ENCODE results near the gene FOXN3.

Gene FOXN3

DNA sequence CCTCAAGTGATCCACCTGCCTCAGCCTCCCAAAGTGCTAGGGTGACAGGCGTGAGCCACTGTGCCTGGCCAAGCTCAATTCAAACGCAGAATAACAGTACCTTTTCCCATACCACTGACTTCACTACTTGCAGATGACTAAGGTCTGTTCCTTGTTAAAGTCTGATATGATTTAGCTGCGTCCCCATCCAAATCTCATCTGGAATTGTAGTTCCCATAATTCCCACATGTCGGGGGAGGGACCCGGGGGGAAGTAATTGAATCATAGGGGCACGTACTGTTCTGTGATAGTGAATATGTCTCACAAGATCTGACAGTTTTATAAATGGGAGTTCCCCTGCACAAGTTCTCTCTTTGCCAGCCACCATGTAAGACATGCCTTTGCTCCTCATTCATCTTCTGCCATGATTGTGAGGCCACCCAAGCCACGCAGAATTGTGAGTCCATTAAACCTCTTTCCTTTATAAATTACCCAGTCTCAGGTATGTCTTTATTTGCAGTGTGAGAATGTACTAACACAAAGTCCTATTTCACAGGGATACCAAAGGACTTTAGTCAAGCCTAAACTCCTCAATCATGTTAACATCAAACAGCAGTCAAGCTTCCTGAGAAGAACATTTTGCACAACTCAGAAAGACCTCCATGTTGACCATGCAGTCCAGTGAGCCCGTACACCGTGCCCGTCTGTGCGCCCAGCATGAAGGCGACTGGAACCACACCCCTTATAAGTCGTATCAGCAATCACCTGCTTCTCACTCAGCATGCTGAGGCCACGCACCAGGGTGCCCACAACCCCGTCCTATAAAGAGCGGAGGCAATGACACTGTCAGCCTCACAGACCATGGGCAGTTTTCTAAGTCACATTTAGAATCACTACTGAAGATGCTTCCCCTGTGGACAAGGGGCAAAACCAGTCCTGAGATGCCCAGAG lies 36.9 kb downstream of the FOXN3 start:
- no peak for DNase-seq

DNA sequence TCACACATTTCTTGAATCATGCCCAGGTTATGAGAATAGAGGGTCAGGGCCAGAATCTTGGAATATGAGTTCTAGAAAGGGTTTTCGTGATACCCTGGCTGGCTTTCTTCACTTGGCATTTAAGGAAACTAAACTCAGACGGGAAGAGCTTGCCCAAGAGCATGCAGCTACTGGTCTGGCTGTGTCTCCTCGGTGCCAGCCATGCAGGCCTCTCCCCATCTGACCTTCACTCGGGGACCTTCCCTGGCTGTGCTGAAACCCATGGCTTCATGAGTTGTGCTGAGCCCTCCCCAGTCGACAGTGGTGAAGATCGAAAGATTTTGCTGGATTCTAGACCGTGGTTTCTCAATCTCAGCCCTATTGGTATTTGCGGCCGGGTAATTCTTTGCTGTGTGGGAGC lies 38.0 kb downstream of the FOXN3 start:
- no peak for DNase-seq

- DNase-seq, result no peak
These were observed 38.9 kb downstream of the FOXN3 start for GRCh38 chr14:89378119-89378518.

DNA sequence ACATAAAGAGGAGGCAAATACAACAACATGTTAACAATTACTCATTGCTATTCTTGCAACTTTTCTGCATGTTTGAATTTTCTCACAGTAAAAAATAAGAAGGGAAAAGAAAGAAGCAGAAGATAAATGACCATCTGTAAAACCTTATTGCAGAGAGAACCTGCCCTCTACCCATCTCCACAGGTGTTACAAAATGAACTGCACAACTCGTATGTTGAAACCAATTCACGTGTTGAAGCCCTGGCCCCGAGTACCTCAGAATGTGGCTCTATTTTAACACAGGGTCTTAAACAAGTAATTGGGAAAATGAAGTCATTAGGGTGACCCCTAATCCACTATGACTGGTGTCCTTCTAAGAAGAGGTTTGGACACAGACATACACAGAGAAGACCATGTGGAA lies 39.5 kb downstream of the FOXN3 start:
- no peak for DNase-seq

DNA sequence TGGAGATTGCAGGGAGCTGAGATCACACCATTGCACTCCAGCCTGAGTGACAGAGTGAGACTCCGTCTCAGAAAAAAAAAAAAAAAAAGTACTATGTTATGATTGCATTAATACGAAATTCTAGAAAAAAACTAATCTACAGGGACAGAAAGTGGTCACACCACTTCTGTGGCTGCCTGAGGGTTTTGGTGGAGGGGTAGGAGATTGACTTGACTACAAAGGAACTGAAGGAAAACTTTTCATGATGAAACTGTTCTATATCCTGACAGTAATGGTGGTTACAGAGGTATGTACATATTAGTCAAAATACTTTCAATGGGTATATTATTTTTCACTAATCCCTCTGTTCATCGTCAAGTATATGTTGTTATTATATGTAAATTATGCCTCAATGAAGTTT lies 42.1 kb downstream of the FOXN3 start:
- no peak for DNase-seq

DNA sequence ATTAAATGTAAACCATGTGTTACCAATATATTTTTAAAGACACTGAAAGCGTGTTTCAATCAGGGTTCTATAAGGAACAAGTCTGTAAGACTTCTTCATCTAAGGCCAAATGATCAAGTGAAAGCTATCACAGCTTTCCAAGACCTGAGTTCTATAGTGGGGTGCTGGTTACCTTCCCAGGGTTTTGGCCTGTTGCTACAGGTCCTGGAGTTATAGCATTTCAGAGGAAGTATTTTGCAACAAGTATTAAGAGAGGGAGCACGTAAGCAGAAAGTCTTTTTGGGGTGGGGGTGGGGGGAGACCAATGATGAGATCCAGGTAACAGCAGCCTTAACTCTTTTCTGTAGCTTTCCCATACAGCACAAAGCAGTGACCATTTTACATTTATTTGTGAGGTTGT lies 43.8 kb downstream of the FOXN3 start:
- no peak for DNase-seq

DNA sequence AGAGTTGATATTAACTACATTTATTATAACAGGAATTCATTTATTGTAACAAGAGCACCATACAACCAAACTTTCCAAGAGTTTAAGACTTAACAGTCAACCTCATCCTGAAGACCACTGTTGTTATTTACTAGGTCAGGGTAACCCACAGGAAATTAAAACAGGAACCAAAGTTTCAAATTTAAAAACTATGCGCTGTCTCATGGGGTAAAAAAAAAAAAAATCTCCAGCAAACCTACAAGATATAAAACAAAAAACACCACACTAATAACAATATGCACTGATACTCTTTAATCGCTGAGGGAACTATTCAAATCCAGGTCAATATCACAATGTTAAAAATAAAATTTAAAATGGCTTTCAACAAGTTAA lies 44.5 kb downstream of the FOXN3 start:
- no peak for DNase-seq

GRCh38 chr14:89371585-89372511 lies 45.2 kb downstream of the FOXN3 start:
- DNase-seq, result no peak

- no peak for DNase-seq
These were observed 46.3 kb downstream of the FOXN3 start for GRCh38 chr14:89370781-89371180.

GRCh38 chr14:89370381-89370780 lies 46.7 kb downstream of the FOXN3 start:
- DNase-seq, result no peak

DNA sequence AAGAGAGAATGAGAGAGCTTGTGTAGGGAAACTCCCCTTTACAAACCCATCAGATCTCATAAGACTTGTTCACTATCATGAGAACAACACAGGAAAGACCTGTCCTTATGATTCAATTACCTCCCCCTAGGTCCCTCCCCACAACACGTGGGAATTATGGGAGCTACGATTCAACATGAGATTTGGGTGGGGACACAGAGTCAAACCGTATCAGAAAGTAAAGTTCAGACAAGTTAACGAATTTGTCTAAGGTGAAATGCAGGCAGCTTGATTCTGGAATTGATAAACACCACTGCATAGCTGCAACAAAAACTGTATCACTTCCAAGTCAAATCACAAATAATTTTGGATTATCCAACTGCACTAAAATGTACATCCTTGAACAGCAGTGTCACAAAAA lies 47.4 kb downstream of the FOXN3 start:
- DNase-seq, result no peak

DNA sequence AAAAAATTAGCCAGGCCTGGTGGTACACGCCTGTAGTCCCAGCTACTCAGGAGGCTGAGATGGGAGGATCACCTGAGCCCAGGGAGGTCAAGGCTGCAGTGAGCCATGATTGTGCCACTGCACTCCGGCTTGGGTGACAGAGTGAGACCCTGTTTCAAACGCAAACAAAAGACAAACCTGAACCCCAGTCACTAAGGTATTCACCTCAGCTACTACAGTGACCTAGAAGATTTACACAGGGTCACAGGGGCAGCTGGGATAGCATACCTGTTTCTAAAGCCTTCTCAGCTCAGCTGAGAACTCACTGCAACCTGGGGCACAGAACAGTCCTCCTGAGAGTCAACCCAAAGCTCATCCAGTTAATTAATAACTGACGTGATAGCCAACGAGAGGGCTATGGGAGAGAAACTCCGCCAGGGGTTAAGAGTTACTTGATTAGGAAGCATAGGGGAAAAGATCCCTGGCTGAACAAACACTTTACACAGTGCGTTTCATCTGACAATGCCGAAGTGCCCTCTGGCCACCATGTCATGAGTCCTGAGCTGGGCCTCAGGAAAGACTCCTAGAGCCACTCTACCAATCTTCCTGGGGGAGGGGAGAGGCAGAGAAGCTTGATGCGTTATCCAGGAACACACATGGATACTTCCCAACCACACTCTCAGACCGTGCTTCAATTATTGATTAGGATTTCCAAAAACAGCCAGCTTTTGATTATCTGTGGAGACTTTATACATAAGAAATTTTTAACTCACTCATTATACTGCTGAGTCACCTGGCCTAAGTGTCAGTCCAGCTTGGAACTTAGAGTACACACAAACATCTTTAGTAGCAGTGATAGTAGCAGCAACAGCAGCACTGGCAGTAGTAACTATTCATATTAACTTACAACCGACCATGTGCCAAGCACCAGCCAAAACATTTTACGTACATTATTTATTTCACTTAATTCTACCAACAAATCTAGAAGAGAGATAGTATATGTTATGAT lies 48.2 kb downstream of the FOXN3 start:
- no peak for DNase-seq

DNA sequence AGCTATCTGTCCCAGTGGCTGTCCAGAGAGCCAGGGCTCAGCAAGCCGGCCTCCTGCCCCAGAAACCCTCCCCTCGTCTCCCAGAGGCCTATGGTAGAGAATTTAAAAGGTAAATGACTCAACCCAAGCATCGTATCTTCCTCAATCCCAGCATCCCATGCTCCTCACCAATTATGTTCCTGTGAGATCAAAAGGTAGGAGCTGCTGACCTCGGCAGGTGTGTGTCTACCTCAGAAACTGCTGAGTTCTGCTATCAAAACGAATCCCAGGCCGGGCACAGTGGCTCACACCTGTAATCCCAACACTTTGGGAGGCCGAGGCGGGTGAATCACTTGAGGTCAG lies 49.3 kb downstream of the FOXN3 start:
- no peak for DNase-seq

- DNase-seq, result no peak
These were observed 49.9 kb downstream of the FOXN3 start for GRCh38 chr14:89366864-89367778.

GRCh38 chr14:89365061-89365801 lies 51.8 kb downstream of the FOXN3 start:
- no peak for DNase-seq

- no peak for DNase-seq
These were observed 52.7 kb downstream of the FOXN3 start for GRCh38 chr14:89364316-89364715.

DNA sequence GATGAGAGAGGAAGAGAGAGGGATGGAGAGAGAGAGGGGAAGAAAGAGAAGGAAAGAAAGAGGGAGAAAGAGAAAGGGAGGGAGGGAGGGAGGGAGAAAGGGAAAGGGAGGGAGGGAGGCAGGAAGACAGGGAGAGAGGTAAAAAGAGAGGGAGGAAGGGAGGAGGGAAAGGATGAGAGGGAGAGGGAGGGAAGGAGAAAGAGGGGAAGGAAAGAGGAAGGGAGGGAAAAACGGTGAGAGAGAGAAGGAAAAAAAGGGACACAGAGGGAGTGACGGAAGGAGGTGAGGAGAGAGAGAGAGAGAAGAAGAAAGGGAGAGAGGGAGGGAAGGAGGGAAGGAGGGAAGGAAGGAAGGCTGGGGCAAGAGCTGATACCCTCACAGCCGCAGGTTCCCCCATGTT lies 56.8 kb downstream of the FOXN3 start:
- DNase-seq, result no peak

GRCh38 chr14:89359477-89360222 lies 57.4 kb downstream of the FOXN3 start:
- DNase-seq, result no peak

- no peak for DNase-seq
These were observed 59.3 kb downstream of the FOXN3 start for GRCh38 chr14:89357655-89358297.

- DNase-seq, result no peak
These were observed 60.1 kb downstream of the FOXN3 start for GRCh38 chr14:89356927-89357326.

All from NCI-H2081 treated with DMSO at 0.1 percent for 48 hours (cell line).